Subcutaneous adipose tissue (tissue), 4 donors: ENCODE data around the gene EVL. TPM values are rescaled to one million over a fixed set of nuclear protein-coding genes. Genes with fewer than 3 reads are reported as not detected.

Source experiments
- total RNA-seq, 4 donors: library from RNA; depleted of rRNA; stranded (reverse); fragments of >200 nt; gene quantifications; one replicate each; pipeline ENCODE4 v1.1.0, GENCODE V29; 2016
- TF ChIP-seq, protein P1 (sequence below): fragments of 450-650 bp; IDR thresholded peaks from one replicate; pipeline ENCODE4 v1.5.1; 2016; ENCODE audit warnings: low read depth, mild to moderate bottlenecking, control low read depth, antibody characterized with exemption, moderate library complexity

Gene EVL
- total RNA-seq, 4 donors from 2014 or later: 36.7 to 108 (median 46.5) TPM

DNA sequence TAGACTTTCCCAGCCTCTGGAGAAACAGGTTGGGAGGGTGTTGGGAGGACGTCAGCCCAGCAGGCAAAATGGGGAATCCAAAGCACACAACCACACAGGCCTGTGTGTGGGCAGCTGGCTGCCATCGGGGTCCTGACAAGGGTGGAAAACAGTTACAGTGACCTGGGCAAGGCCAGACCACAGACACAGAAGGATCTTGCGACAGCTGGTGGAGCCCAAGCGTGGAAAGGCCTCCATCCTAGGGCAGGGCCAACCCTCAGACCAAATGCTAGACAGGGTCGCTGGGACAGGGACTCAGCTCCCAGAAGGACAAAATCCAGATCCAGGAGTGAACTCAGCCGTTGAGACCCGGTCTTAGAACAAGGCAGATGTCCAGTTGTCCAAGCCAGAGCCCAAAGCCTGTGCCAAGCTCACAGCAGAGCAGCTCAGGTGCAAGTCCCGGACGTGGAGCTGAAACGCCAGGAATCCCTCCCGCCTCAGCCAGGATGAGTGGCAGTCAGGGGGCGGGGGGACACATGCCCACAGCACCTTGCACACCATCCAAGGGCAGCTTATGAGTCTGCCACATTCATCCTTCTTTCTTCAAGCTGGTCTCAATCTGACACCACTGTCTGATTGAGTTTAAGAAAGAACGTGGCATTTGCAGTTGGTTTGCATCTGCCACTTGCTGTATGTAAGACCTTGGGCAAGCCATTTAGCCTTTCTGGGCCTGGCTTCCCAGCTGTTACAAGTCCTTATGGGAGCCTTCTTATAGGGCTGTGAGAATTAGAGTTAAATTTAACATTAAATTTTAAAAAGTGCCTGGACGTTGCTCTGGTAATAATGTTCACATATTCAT lies 56.6 kb downstream of the EVL start:
- TF ChIP-seq, protein P1, sequence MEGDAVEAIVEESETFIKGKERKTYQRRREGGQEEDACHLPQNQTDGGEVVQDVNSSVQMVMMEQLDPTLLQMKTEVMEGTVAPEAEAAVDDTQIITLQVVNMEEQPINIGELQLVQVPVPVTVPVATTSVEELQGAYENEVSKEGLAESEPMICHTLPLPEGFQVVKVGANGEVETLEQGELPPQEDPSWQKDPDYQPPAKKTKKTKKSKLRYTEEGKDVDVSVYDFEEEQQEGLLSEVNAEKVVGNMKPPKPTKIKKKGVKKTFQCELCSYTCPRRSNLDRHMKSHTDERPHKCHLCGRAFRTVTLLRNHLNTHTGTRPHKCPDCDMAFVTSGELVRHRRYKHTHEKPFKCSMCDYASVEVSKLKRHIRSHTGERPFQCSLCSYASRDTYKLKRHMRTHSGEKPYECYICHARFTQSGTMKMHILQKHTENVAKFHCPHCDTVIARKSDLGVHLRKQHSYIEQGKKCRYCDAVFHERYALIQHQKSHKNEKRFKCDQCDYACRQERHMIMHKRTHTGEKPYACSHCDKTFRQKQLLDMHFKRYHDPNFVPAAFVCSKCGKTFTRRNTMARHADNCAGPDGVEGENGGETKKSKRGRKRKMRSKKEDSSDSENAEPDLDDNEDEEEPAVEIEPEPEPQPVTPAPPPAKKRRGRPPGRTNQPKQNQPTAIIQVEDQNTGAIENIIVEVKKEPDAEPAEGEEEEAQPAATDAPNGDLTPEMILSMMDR: no peak

DNA sequence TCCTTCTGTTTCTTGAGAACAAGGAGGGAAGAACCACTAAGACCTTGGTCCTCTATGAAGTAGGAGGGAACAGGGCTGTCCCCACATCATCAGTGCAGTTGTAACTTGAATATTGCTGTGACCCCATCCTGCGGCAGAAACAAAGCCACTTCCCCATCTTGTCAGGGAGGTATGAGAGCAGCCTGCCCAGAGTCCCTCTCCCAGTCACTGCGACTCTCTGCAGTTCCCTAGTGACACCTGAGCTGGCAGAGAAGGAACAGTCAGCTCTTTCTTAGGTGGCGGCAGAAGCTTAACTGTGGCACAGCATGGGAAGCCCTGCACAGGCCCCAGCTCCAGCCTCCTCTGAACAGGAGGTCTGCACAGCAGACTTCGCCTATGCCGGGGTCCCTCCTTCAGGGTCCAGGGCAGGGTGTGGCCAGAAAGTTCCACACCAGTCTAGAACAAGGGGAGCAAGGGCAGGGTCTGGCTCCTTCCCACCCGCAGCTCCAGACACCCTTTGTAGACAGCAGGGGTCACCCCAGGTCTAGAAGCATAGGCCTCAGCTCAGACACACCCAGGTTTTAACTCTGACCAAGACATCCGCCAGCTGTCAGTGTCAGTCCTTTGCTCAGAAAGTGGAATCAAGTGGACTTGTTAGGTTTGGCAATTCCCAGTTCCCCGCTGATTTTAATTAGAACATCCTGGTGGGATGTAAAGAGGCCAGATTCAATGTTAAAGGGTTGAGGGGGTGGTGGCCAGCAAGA lies 57.4 kb downstream of the EVL start:
- TF ChIP-seq, protein P1: no peak

DNA sequence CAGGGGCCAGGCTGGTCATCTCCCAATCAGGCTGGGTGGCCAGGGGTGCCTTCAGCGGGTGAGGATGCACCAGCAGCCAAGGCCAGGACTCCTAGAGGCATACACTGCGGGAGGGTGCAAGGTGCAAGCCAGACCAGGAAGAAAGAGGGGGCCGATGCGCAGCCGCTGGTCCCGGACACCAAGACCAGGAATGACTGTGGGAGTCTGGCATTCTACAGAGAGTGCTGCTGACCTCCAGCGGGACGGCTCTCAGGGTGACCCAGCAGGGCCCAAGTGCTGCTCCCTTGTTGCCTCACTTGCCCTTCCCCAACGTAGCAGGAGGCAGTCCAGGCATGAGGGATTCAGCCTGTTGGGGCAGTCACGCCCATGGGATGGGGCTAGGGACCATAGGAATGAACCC lies 58.4 kb downstream of the EVL start:
- TF ChIP-seq, protein P1: no peak

DNA sequence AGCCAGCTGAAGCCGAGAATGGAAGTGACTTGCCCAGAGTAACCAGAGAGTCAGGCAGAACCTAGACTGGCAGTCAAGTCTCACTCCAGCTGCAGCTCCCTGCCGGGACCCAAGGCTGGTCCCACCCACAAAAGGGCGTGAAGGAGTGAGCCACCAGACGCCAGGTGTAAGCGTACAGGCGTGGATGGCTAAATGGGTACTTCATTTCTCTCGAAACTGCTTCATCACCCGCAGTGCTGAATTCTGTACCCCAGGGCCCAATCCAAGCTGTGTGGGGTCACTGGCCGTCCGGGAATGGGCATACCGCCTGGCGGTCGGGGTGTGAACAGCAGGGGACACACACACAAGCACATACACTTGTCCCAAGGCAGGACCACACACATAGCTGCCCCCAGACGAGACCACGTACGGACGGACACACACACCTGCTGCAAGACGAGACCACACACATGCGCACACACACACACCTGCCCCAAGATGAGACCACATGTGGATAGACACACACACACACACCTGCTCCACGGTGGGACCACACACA lies 59.4 kb downstream of the EVL start:
- TF ChIP-seq, protein P1: no peak

DNA sequence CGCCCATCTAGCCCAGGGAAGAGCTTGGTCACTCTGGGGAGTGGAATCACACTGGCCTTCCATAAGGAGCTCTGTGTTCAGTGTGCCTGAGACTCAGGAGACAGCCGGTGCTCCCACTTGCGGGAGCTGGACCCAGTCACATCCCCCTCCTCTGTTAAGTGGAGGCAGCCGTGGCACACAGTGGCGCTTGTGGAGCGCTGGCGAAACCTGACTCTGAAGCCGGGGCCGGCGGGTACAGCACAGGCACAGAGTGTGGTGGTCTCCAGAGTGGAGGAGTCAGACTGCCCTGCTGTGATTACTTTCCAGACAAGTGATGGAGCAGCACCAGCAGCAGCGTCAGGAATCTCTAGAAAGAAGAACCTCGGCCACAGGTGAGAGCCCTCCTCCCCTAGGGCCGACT lies 61.2 kb downstream of the EVL start:
- TF ChIP-seq, protein P1: no peak

DNA sequence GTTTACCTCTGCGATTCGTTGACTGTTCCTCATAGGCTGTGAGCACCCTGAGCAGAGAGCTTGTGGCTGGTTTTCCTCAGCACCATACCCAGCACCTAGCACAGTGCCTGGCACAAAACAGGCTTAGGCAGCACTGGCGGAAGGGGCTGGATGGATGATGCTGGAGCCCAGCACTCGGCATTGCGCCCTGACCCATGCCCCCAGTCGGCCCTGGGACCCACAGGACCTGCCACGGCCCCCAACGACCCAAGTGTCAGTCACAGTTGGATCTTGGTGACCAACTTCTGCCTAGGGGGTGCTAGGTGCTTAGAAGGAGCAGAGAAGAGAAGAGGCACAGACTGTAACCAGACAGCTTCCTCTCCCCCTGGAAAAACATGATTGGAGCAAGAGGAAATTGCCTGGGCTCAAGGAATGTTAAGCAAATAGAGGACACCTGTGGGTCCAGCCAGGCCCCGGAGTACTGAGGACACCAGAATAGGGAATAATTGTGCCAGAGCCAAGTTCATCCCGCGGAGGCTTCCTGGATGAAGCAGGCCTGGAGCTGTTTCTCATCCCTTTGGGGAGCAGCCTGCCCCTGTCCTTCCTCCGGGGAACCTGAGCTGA lies 62.7 kb downstream of the EVL start:
- TF ChIP-seq, protein P1: no peak

DNA sequence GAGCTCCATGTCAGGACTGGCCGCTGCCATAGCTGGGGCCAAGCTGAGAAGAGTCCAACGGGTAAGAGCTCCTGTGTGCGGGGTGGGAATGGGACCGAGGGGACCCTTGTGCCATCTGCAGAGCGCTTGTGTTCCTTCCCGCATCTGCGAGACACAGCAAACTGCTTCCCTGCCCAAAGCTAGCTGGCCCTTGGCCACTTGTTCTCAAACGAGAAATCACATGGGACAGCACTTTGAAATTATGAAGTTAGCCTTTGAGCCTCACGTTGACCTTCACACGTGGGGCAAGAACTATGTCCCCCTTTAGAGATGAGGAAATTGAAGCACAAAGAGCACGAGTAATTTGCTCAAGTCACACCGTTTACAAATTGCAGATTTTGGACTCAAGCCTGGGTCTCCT lies 63.5 kb downstream of the EVL start:
- TF ChIP-seq, protein P1: no peak
